Right ventricle myocardium superior (tissue), 1 donor: ENCODE measurements around the gene ATP11B. TPM values are rescaled to one million over a fixed set of nuclear protein-coding genes. Genes with fewer than 3 reads are reported as not detected.
"Not testable (repeated sequence)": the region's sequence is repeated elsewhere in the genome, so short reads cannot be mapped to it uniquely, and the experiment has no call there.

Experiments
- ATAC-seq: fragments of 200-7000 bp; cut with Tn5 transposase; one replicate; pipeline ENCODE4 v1.9.1; 2020; ENCODE audit warnings: mild to moderate bottlenecking; ENCODE audit not compliant: poor library complexity
- DNase-seq: peaks from one replicate; pipeline ENCODE4 v3.0.0-alpha.2; 2020
- intact Hi-C: fragments of 100-400 bp; cut with DNase I; formaldehyde crosslinking; loops from one replicate; pipeline ENCODE4 v1.11.2; 2022
- total RNA-seq: library from RNA; stranded (reverse); fragmentation: NEBNext Ultra II Directional; extraction: Animal tissue kit (Norgen Biotek cat#: 25700); gene quantifications from one replicate; pipeline ENCODE4 v1.2.1, GENCODE V29; 2021
- donor health status: DM: no; HTN: yes; CAD: no; lungs with severe emphysema.

ATP11B gene
- total RNA-seq, 1 donor from 2014 or later = 31.5 TPM

- DNase-seq = no peak
- ATAC-seq = no peak
Measured at GRCh38 chr3:182818296-182818978, 25.1 kb downstream of the ATP11B start.

GRCh38 chr3:182821221-182821981 lies 28.1 kb downstream of the ATP11B start:
- no peak for DNase-seq
- peak; percentile 27 for ATAC-seq
- intact Hi-C loops = no loop called here

More at GRCh38 chr3:182818296-182818978, 25.1 kb downstream of the ATP11B start:
- intact Hi-C loops = no loop called here

GRCh38 chr3:182822260-182822659 lies 29.0 kb downstream of the ATP11B start:
- intact Hi-C loops, ATAC-seq, DNase-seq: not testable (repeated sequence)

- no peak for DNase-seq
- intact Hi-C loops = no loop called here
- no peak for ATAC-seq
Measured at GRCh38 chr3:182824957-182825356, 31.7 kb downstream of the ATP11B start.

- intact Hi-C loops = no loop called here
- no peak for ATAC-seq
- no peak for DNase-seq
Measured at GRCh38 chr3:182829761-182830405, 36.6 kb downstream of the ATP11B start.

- intact Hi-C loops = loop anchor here (5.0 kb wide), 1 partner anchor 126 kb away; no protein-coding TSS in a partner anchor
- no peak for DNase-seq
- no peak for ATAC-seq
Measured at GRCh38 chr3:182837855-182838454, 44.7 kb downstream of the ATP11B start.

- no peak for ATAC-seq
- DNase-seq = no peak
- intact Hi-C loops = no loop called here
Measured at GRCh38 chr3:182843478-182843877, 50.2 kb downstream of the ATP11B start.

- intact Hi-C loops = no loop called here
Measured at GRCh38 chr3:182848906-182849305, 55.6 kb downstream of the ATP11B start.

GRCh38 chr3:182855076-182855475 lies 61.8 kb downstream of the ATP11B start:
- no peak for ATAC-seq

More at GRCh38 chr3:182848906-182849305, 55.6 kb downstream of the ATP11B start:
- ATAC-seq (no peak), DNase-seq (no peak)

GRCh38 chr3:182861348-182861747 lies 68.0 kb downstream of the ATP11B start:
- DNase-seq (no peak), ATAC-seq (no peak)
- intact Hi-C loops = no loop called here

More at GRCh38 chr3:182855076-182855475, 61.8 kb downstream of the ATP11B start:
- intact Hi-C loops = no loop called here
- DNase-seq = no peak

GRCh38 chr3:182862159-182862860 lies 69.0 kb downstream of the ATP11B start:
- intact Hi-C loops = no loop called here
- no peak for DNase-seq
- ATAC-seq = no peak

- intact Hi-C loops = no loop called here
- DNase-seq (no peak), ATAC-seq (no peak)
Measured at GRCh38 chr3:182869059-182869458, 75.8 kb downstream of the ATP11B start.

GRCh38 chr3:182870917-182871316 lies 77.6 kb downstream of the ATP11B start:
- DNase-seq, intact Hi-C loops, ATAC-seq: not testable (repeated sequence)

GRCh38 chr3:182879031-182879611 lies 85.8 kb downstream of the ATP11B start:
- intact Hi-C loops = no loop called here
- no peak for ATAC-seq
- DNase-seq = no peak

GRCh38 chr3:182886497-182886896 lies 93.2 kb downstream of the ATP11B start:
- no peak for ATAC-seq
- intact Hi-C loops = no loop called here

GRCh38 chr3:182889948-182890629 lies 96.8 kb downstream of the ATP11B start:
- ATAC-seq (no peak), DNase-seq (no peak)
- intact Hi-C loops = no loop called here

More at GRCh38 chr3:182886497-182886896, 93.2 kb downstream of the ATP11B start:
- no peak for DNase-seq

- no peak for DNase-seq
- ATAC-seq = no peak
- intact Hi-C loops = no loop called here
Measured at GRCh38 chr3:182891364-182891763, 98.1 kb downstream of the ATP11B start.

- DNase-seq (no peak), ATAC-seq (no peak)
- intact Hi-C loops = no loop called here
Measured at GRCh38 chr3:182892226-182892625, 98.9 kb downstream of the ATP11B start.
